Activated CD8-positive, alpha-beta memory T cell treated with anti-CD3 and anti-CD28 coated beads, Interleukin-2, amount 50 U/mL, for 1 hour (primary cell): ENCODE results near the gene USP35.

Source experiments
- DNase-seq: peaks from one replicate; pipeline ENCODE4 v3.0.0-alpha.2; 2020; ENCODE audit errors: extremely low read depth

Gene USP35

GRCh38 chr11:78188286-78189173, at the start of gene USP35, which contains the start of gene KCTD21:
Gene USP35, plus strand, starts transcription at chr11:78188919. Its CDS starts 7,327 bp downstream, at chr11:78196246.
Gene KCTD21, minus strand, starts transcription at chr11:78188626. Its CDS starts 14,072 bp downstream, at chr11:78174554.
- DNase-seq: peak; percentile 74

GRCh38 chr11:78139422-78140391, 49.0 kb upstream of the USP35 start, which contains the start of gene ALG8:
Gene ALG8, minus strand, starts transcription at chr11:78139626. Its CDS starts 38 bp downstream, at chr11:78139588.
- peak; percentile 91 for DNase-seq

- no peak for DNase-seq
Observed at GRCh38 chr11:78140392-78141077, 48.2 kb upstream of the USP35 start.

GRCh38 chr11:78145511-78146025, 43.2 kb upstream of the USP35 start:
- no peak for DNase-seq

GRCh38 chr11:78147807-78148206, 40.9 kb upstream of the USP35 start:
- DNase-seq: no peak

GRCh38 chr11:78149646-78150045, 39.1 kb upstream of the USP35 start:
- no peak for DNase-seq

- DNase-seq: no peak
Observed at GRCh38 chr11:78150346-78150745, 38.4 kb upstream of the USP35 start.

GRCh38 chr11:78150754-78151153, 38.0 kb upstream of the USP35 start:
- DNase-seq: no peak

GRCh38 chr11:78151804-78152203, 36.9 kb upstream of the USP35 start:
- DNase-seq: no peak

- DNase-seq: no peak
Observed at GRCh38 chr11:78156127-78156844, 32.4 kb upstream of the USP35 start.

- DNase-seq: no peak
Observed at GRCh38 chr11:78158987-78159652, 29.6 kb upstream of the USP35 start.

- no peak for DNase-seq
Observed at GRCh38 chr11:78160557-78160956, 28.2 kb upstream of the USP35 start.

- DNase-seq: no peak
Observed at GRCh38 chr11:78161346-78161745, 27.4 kb upstream of the USP35 start.

- DNase-seq: no peak
Observed at GRCh38 chr11:78161962-78162371, 26.8 kb upstream of the USP35 start.

GRCh38 chr11:78163828-78164227, 24.9 kb upstream of the USP35 start:
- no peak for DNase-seq

- no peak for DNase-seq
Observed at GRCh38 chr11:78164471-78164870, 24.2 kb upstream of the USP35 start.

GRCh38 chr11:78166855-78167469, 21.8 kb upstream of the USP35 start:
- DNase-seq: no peak

GRCh38 chr11:78168539-78169477, 19.9 kb upstream of the USP35 start:
- no peak for DNase-seq

- no peak for DNase-seq
Observed at GRCh38 chr11:78170413-78170812, 18.3 kb upstream of the USP35 start.
